ENCODE results near the gene LRCH2.

GRCh38 chrX:115236560-115236959 lies 2.7 kb upstream of the LRCH2 start:
- TF ChIP-seq CTCF (IDR thresholded peaks at IDR 0.05) (no peak), POLR2A (IDR thresholded peaks at IDR 0.05) (no peak)

Measured in lower leg skin (tissue), 3 donors.